ENCODE measurements around the gene ADARB2.
"Not testable (repeated sequence)": the region's sequence is repeated elsewhere in the genome, so short reads cannot be mapped to it uniquely, and the experiment has no call there.

Gene ADARB2

DNA sequence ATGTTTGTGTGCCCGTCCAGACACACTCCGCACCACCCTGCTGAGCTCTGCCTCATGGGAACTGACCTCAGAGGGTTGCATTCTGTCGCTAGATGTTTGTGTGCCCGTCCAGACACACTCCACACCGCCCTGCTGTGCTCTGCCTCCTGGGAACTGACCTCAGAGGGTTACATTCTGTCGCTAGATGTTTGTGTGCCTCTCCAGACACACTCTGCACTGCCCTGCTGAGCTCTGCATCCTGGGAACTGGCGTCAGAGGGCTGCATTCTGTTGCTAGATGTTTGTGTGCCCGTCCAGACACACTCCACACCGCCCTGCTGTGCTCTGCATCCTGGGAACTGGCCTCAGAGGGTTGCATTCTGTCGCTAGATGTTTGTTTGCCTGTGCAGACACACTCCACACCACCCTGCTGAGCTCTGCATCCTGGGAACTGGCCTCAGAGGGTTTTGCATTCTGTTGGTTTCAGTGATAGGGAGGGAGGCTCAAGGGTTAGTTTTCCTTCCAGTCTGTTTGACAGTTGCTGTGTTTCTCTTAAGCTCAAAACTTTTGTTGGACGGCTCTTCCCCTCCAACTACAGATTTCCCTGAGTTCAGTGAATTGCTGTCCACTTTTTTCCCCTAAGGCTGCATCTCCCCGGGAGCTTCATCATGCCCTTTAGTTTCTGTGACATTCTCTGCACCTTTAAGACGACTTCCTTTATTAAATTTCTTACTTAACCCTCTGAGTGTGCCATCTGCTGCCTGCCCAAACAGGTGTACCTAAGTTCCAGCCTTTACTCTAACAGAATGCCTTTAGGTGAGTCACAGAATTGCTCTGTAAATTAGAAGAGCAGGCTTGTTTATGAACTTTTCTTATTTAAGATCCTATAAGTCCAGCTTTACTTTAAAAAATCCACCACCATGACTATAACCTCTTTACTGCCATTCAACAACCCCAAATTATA lies 119.7 kb downstream of the ADARB2 start:
- FAIRE-seq; DNase-seq (ENCODE audit: low spot score): not testable (repeated sequence)

- not testable (repeated sequence) for DNase-seq (ENCODE audit: low spot score); FAIRE-seq
These were observed 120.6 kb downstream of the ADARB2 start for GRCh38 chr10:1616701-1617100.

DNA sequence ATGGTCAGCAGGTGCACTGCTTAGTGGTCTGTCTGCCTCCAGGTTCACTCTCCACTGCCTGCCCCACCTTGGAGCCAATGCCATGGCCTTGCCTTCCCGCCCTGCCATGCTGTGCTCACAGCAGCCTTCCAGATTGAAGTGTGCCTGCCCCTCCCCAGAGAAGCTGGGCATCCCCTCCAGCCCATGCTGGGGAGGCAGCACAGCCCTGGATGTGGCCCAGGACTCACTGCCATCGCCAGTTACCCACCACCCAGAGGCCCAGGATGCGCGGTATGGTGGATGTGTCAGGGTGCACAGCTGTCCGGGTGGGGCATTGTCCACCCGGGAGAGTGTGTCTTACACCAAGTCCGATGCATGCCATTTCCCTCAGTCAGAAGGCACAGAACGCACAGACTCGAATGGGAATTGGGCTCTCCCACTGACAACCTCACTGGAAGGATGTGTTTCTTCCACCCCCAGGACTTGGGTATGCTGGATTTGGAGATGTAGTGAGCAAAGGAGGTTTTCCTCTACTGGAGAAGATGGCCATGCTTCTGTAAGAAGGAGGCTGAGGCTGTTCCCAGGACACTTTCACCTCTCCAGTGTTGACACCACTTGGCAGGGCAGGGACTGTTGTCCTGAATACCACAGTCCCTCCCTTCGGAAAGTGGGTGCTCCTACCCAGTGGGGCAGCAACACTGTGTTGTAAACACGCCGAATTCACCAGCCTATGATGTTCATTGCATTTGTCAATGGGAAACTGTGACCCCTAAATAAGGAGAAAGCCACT lies 122.0 kb downstream of the ADARB2 start:
- FAIRE-seq: no peak
- no peak for DNase-seq (ENCODE audit: low spot score)

GRCh38 chr10:1613511-1613910 lies 123.8 kb downstream of the ADARB2 start:
- DNase-seq (ENCODE audit: low spot score): no peak
- FAIRE-seq: no peak

GRCh38 chr10:1612908-1613307 lies 124.4 kb downstream of the ADARB2 start:
- no peak for FAIRE-seq
- no peak for DNase-seq (ENCODE audit: low spot score)

GRCh38 chr10:1611936-1612550 lies 125.3 kb downstream of the ADARB2 start:
- DNase-seq (ENCODE audit: low spot score): no peak
- no peak for FAIRE-seq

GRCh38 chr10:1610986-1611770 lies 126.1 kb downstream of the ADARB2 start:
- FAIRE-seq (no peak), DNase-seq (ENCODE audit: low spot score) (no peak)

DNA sequence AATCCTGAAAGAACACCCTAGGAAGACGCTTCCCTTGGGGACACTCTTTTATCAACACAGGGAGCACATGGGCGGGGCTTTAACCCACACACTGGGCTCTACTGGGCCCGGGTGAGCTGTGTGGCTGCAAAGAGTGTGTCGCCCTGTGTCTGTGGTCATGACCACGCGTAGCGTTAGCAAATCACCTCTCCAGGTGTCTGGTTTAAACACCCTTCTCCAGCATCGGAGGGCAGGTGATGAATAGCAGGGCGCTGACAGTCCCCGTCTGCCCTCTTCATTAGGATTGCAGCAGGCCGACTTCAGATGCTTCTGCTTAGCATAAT lies 127.7 kb downstream of the ADARB2 start:
- FAIRE-seq (no peak), DNase-seq (ENCODE audit: low spot score) (no peak)

DNA sequence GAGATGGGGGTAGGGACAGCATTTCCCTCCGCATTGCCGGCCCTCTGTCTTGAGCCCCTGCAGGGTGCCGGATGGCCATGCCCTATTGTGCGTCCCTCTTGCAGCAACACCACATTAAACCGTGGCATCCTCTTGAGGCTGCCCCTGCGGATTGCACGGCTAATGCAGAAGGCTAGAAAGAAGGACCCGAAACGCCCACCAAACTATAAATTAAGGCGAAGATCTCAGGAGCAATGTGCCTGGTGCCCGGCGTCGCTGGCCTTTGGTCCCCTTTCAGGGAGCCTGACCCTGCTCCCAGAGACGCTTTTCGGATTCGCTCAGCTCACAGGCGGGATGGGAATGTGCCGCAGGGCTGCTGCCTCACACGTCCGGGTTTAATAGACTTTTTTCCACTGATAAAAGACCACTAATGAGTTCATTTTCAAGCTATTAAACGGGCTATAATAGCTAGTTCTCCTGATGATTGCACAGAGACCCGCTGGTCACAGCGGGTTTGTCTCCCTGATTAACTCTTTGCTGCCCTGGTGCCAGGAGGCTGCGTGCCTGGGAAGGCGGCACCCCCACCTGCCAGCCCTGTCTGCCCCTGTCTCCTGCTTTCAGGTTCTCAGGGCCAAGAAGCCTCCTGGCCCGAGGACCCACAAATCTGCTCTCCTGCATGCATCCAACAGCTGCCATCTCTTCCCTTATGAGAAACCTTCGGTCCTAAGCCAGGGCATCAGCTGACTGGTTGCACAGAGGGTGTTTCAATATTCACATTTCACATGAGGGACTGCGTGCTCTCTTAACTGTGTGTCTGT lies 128.3 kb downstream of the ADARB2 start:
- no peak for DNase-seq (ENCODE audit: low spot score)
- FAIRE-seq: no peak

DNA sequence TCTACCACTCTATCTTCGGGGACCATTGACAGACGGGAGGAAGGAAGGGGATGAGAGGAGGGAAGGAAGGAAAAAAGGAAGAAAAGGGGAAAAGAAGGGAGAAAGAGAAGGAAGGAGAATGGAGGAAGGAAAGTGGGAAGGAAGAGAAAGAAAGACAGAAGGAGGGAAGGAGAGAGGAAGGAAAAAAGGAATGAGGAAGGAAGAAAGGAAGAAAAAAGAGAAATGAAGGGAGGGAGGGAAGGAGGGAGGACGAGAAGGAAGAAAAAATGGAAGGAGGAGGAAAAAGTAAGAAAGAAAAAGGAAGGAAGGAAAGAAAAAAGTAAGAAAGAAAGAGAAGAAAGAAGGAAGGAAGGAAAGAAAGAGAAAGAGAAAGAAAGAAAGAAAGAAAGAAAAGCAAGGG lies 128.9 kb downstream of the ADARB2 start:
- FAIRE-seq (no peak), DNase-seq (ENCODE audit: low spot score) (no peak)

GRCh38 chr10:1607466-1607865 lies 129.9 kb downstream of the ADARB2 start:
- DNase-seq (ENCODE audit: low spot score) (no peak), FAIRE-seq (no peak)

DNA sequence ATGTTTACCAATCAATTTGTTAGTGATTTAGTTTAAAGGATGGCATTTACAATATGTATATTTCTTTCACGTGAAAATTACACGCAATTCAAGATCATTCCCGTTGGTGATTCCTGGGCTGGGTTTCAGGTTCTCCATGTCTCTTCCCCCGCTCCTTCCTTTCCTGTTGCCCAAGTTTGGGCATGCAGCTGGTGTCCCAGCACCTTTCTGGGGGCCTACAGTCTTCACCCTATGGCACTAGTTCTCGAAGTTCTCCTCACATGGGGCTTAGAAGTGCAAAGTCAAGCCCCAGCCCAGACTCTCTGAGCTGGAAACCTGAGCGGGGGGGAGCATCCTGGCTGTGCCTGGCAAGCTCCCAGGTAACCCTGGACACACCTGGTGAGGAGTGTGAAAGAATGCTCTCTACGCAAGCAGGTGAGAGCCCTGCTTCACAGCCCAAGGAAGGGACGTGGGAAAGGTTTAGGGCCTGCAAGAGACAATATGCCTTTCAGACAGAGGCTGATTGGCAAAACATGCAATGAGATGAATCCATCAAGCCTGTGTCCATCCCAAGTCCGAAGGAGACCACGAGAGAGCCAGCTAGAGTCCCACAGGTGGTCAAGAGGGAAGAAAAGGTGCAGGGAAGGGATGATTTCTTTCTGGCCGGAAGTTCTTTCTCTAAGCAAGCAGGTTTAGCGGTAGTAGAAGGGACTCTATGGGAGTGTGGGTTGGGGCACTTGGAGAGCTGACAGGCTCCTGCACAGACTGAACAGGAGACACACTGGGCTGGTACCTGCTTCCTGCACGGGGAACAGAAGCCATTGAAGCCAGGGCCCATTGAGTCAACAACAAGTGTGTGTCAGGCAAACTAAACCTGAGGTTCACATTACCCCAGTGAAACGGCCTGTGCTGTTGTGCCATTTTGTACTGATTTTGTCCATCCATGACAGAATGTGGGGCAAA lies 131.1 kb downstream of the ADARB2 start:
- no peak for DNase-seq (ENCODE audit: low spot score)
- FAIRE-seq: no peak

- no peak for FAIRE-seq
- no peak for DNase-seq (ENCODE audit: low spot score)
These were observed 132.2 kb downstream of the ADARB2 start for GRCh38 chr10:1605121-1605520.

DNA sequence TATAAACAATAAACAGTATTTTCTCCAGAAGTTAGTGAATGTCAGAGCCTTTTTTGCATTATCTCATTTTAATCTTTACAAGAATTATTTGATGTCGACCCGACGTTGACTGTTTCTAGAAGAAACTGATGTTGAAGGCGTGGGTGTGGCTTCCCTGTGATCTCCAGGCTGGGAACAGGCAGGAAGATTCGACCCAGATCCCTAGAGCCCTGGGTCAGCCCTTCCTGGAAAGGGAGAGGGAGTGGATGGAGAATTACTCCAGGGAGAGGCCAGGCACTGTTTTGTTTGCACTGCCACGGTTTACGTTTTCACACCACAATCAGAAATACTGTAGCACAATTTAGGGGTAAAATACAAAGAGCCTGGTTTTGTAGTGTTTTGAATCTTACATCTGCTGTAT lies 133.1 kb downstream of the ADARB2 start:
- no peak for FAIRE-seq
- DNase-seq (ENCODE audit: low spot score): no peak

DNA sequence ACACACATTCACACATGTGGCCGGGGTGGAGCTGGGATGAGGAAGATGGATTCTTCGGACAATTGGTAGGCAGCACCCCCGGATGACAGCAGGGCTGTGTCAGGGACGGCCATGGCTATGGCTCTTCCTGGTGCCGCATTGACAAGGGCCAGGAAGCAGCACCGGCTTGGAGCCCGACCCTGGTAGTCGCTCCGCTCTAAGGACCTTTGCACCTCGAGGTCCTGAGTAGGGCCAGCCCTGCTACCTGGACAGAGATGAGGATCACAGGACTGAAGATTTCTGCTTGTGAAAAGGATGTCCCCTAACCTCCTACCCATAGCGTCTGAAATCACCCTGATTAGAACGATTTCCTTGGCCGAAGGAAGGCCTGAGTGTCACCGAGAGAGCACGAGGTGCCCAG lies 134.1 kb downstream of the ADARB2 start:
- DNase-seq (ENCODE audit: low spot score) (no peak), FAIRE-seq (no peak)

DNA sequence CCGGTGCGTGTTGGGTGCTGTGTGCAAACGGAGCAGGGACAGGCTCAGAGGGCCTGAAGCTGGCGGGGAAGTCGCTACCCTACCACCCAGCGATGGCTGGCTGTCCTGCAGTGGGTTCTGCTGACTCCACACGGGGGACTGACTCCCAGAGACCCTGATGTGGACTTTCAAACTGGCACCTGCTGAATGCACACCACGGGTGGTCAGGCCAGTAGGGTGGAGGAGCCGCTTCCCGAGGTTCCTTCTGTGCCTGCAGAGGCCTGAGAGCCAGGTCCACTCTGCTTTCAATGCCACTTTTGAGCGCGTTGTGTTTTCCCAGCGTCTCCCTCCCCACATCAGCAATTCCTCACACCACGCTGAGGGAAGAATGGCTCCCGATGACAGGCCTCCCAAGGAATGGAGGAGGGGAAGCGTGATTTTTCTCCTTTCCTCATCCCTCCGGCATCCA lies 135.3 kb downstream of the ADARB2 start:
- no peak for DNase-seq (ENCODE audit: low spot score)

DNA sequence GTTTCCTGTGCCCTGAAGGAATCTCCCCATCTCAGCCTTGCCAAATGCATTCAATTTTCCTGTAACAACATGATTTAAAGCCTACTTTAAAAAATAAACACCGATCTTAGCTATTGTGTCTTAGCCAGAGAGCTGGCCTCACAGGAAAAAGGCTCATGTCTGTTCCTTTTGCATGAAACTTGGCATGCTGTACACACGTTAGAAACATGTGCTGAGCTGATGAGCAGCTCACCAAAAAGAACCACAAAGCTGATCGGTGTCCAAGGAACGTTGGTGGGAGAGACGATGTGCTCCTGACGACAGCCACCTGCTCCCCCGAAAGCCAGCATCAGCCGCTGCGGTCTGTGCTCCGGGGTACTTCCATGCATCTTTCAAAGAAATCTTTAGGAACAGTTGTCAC lies 135.9 kb downstream of the ADARB2 start:
- DNase-seq (ENCODE audit: low spot score) (no peak), FAIRE-seq (no peak)

More for the DNA sequence above, 135.3 kb downstream of the ADARB2 start:
- no peak for FAIRE-seq

GRCh38 chr10:1600861-1601260 lies 136.5 kb downstream of the ADARB2 start:
- no peak for DNase-seq (ENCODE audit: low spot score)
- no peak for FAIRE-seq

GRCh38 chr10:1598393-1599153 lies 138.8 kb downstream of the ADARB2 start:
- FAIRE-seq (no peak), DNase-seq (ENCODE audit: low spot score) (no peak)
